Inflammatory macrophage treated with lipopolysaccharide for 4 hours (primary cell): ENCODE results near the gene MEPE.

ENCODE experiments used
- DNase-seq: peaks from one replicate; pipeline ENCODE4 v3.0.0-alpha.2; 2020

The MEPE gene

GRCh38 chr4:87886083-87886482 is 53.3 kb downstream of the MEPE start:
- no peak for DNase-seq

GRCh38 chr4:87890753-87891152 is 58.0 kb downstream of the MEPE start:
- DNase-seq, result peak; percentile 57

GRCh38 chr4:87895964-87896621 is 63.3 kb downstream of the MEPE start:
- DNase-seq, result peak; percentile 95
